ENCODE results near the gene NAA38. TPM values are rescaled to one million over a fixed set of nuclear protein-coding genes. Genes with fewer than 3 reads are reported as not detected.

The NAA38 gene
- total RNA-seq, 4 donors from 2014 or later: 61.4 to 110 (median 102) TPM

GRCh38 chr17:7836596-7837407 lies 20.6 kb downstream of the NAA38 start:
- Histone ChIP-seq H3K36me3 (peaks cover 0 to 10% (median 5%) of the 10 kb centered on the region in 4 donors), H3K27ac (replicated peaks in 1 of 4) (peak overlapping the region; percentile 97 to 98 (median 98)), H3K9me3 (no peaks in the 10 kb centered on the region), H3K27me3 (no peaks in the 10 kb centered on the region), H3K4me1 (peaks cover 51 to 70% (median 68%) of the 10 kb centered on the region in 4 donors), H3K4me3 (peak overlapping the region; percentile 62 to 94 (median 80))
- TF ChIP-seq POLR2A (IDR thresholded peaks at IDR 0.05; ENCODE audit: low read depth) (no peak), EP300 (IDR thresholded peaks at IDR 0.05) (peak; percentile 17), POLR2AphosphoS5 (IDR thresholded peaks at IDR 0.05) (peak; percentile 26 to 78)
- intact Hi-C loops (cut with DNase I): no loop called here
- peak; percentile 97 for DNase-seq (ENCODE audit: extremely low spot score)
- under 1% methylated on average over 19 of the region's 19 CpGs for WGBS

- Histone ChIP-seq H3K9me3 (no peaks in the 10 kb centered on the region), H3K27me3 (no peaks in the 10 kb centered on the region), H3K4me1 (peaks cover 47 to 64% (median 61%) of the 10 kb centered on the region in 4 donors), H3K27ac (replicated peaks in 1 of 4) (peak overlapping the region; percentile 97 to 98 (median 98)), H3K36me3 (peaks cover 0 to 10% (median 5%) of the 10 kb centered on the region in 4 donors), H3K4me3 (peak overlapping the region; percentile 62 to 94 (median 80))
- intact Hi-C loops (cut with DNase I): loop anchor here (2.0 kb wide), 1 partner anchor 49 kb away; no protein-coding TSS in a partner anchor
- peak; percentile 96 for DNase-seq (ENCODE audit: extremely low spot score)
- no peak for TF ChIP-seq EP300 (IDR thresholded peaks at IDR 0.05)
- no peak for TF ChIP-seq POLR2A (IDR thresholded peaks at IDR 0.05; ENCODE audit: low read depth)
- peak; percentile 53 to 82 for TF ChIP-seq POLR2AphosphoS5 (IDR thresholded peaks at IDR 0.05)
- WGBS: 1% methylated on average over 33 of the region's 61 CpGs
These were observed 21.4 kb downstream of the NAA38 start for GRCh38 chr17:7835814-7836595.

- intact Hi-C loops (cut with DNase I): loop anchor here (2.0 kb wide), 1 partner anchor 50 kb away; no protein-coding TSS in a partner anchor
- H3K4me1 ChIP-seq: peaks cover 44 to 56% (median 53%) of the 10 kb centered on the region in 4 donors
- 0% methylated on average over 28 of the region's 69 CpGs for WGBS
- no peaks in the 10 kb centered on the region for H3K27me3 ChIP-seq
- H3K4me3 ChIP-seq: peak overlapping the region; percentile 62 to 94 (median 80)
- TF ChIP-seq POLR2AphosphoS5 (IDR thresholded peaks at IDR 0.05) (peak; percentile 87 to 96), EP300 (IDR thresholded peaks at IDR 0.05) (no peak), POLR2A (IDR thresholded peaks at IDR 0.05; ENCODE audit: low read depth) (peak; percentile 77), CTCF (IDR thresholded peaks at IDR 0.05) (peak; percentile 83 to 87 (median 85))
- peaks cover 0 to 7% (median 2%) of the 10 kb centered on the region in 4 donors for H3K36me3 ChIP-seq
- peak overlapping the region; percentile 97 to 98 (median 98) for H3K27ac ChIP-seq (replicated peaks in 1 of 4)
- H3K9me3 ChIP-seq: no peaks in the 10 kb centered on the region
- DNase-seq (ENCODE audit: extremely low spot score): peak; percentile 99
These were observed 22.2 kb downstream of the NAA38 start for GRCh38 chr17:7834957-7835813.

- Histone ChIP-seq H3K27me3 (no peaks in the 10 kb centered on the region), H3K4me1 (peaks cover 38 to 49% (median 46%) of the 10 kb centered on the region in 4 donors), H3K27ac (replicated peaks in 1 of 4) (peak overlapping the region; percentile 97 to 98 (median 98)), H3K4me3 (peak overlapping the region; percentile 62 to 94 (median 80)), H3K9me3 (no peaks in the 10 kb centered on the region), H3K36me3 (peaks cover 0 to under 1% (median 0%) of the 10 kb centered on the region in 4 donors)
- under 1% methylated on average over 16 of the region's 20 CpGs for WGBS
- peak; percentile 94 for DNase-seq (ENCODE audit: extremely low spot score)
- intact Hi-C loops (cut with DNase I): loop anchor here (2.0 kb wide), 1 partner anchor 50 kb away; no protein-coding TSS in a partner anchor
- TF ChIP-seq CTCF (IDR thresholded peaks at IDR 0.05) (no peak), POLR2AphosphoS5 (IDR thresholded peaks at IDR 0.05) (no peak), POLR2A (IDR thresholded peaks at IDR 0.05; ENCODE audit: low read depth) (no peak), EP300 (IDR thresholded peaks at IDR 0.05) (no peak)
These were observed 22.8 kb downstream of the NAA38 start for GRCh38 chr17:7834542-7834956.

Data from esophagus muscularis mucosa (tissue), 4 donors.